IPS DF 4.7 (cell line): ENCODE measurements around the gene MASP2.
"Not testable (repeated sequence)": the region's sequence is repeated elsewhere in the genome, so short reads cannot be mapped to it uniquely, and the experiment has no call there.

Source experiments
- DNase-seq: peaks from one replicate; pipeline ENCODE4 v3.0.0-alpha.2; 2013; ENCODE audit warnings: low spot score; ENCODE audit errors: extremely low read depth

The MASP2 gene

GRCh38 chr1:10990828-10991227, 56.2 kb downstream of the MASP2 start:
- no peak for DNase-seq

GRCh38 chr1:10989920-10990516, 57.0 kb downstream of the MASP2 start:
- DNase-seq: not testable (repeated sequence)

- DNase-seq: no peak
Measured at GRCh38 chr1:10989095-10989494, 57.9 kb downstream of the MASP2 start.

- no peak for DNase-seq
Measured at GRCh38 chr1:10987840-10988417, 59.1 kb downstream of the MASP2 start.

GRCh38 chr1:10986525-10986890, 60.5 kb downstream of the MASP2 start:
- no peak for DNase-seq

GRCh38 chr1:10980841-10981727, 66.0 kb downstream of the MASP2 start:
- no peak for DNase-seq

- peak; percentile 79 for DNase-seq
Measured at GRCh38 chr1:10980094-10980577, 66.9 kb downstream of the MASP2 start.

GRCh38 chr1:10979483-10979920, 67.5 kb downstream of the MASP2 start:
- DNase-seq: no peak

GRCh38 chr1:10978719-10979118, 68.3 kb downstream of the MASP2 start:
- no peak for DNase-seq
